ENCODE data around the gene SLC22A5.
A peak's percentile ranks its signal among the peaks of the same experiment; 100 is the strongest.

SLC22A5 gene

DNA sequence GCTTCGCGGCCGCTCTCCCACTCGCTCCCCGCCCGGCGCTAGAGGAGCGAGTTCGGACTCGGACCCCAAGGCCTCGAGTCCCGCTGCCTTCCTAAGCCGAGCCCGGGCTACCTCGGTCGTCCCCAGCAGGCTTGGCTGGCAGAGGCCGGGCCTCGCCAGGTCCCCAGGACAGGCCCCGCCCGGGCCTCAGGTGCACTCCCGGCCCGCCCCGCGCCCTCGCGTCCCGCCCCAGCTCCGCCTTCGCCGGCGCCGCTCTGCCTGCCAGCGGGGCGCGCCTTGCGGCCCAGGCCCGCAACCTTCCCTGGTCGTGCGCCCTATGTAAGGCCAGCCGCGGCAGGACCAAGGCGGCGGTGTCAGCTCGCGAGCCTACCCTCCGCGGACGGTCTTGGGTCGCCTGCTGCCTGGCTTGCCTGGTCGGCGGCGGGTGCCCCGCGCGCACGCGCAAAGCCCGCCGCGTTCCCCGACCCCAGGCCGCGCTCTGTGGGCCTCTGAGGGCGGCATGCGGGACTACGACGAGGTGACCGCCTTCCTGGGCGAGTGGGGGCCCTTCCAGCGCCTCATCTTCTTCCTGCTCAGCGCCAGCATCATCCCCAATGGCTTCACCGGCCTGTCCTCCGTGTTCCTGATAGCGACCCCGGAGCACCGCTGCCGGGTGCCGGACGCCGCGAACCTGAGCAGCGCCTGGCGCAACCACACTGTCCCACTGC, at the start of gene SLC22A5:
TSS of gene SLC22A5 (plus strand) at position 237 of the 707 bp plus-strand sequence. CDS start at position 500, 263 bp downstream.
- DNase-seq, result peak; percentile 70

DNA sequence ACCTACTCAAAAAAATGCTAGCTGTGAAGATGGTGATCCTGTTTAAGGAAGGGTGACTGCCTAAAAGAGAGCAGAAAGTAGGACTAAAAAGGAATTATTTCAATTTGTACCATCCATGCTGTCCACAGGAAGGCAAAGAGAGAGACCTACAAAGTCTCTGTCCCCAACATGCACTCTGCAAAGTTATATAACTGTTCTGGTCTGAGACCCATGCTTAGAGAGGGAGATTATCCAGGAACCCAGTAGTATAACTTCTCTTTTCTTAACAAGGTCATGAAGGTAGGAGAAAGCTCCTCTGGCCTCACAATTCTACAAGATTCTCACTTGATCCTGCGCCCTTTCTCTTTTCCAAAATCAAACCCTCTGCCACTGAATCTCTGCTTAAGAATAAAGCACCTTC, 49.5 kb upstream of the SLC22A5 start:
- no peak for DNase-seq

DNA sequence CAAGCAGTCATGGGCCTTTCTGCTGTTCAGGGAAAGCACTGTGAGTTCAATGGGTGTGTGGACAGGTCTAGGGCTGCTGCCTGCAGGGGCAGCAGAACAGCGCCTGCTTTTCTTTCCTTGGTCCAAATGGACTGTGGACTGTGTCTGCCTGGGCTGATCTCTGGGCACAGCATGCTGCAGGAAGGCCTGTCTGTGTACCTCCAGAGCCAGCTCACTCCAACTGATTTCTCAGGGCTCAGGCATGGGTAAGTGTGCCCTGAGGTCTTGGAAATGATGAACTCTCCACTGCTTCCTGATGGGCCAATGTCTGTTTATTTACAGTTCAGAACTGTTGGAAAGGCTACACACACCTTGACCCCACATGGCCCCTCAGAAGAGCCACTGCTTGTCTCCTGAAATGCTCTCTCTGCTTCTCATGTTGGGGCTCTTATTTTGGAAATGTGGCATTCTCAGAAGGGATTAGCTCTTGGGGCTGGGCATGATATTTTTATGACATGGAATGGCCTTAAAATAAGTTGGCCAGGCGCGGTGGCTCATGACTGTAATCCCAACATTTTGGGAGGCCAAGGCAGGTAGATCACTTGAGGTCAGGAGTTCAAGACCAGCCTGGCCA, 48.3 kb upstream of the SLC22A5 start:
- no peak for DNase-seq

DNA sequence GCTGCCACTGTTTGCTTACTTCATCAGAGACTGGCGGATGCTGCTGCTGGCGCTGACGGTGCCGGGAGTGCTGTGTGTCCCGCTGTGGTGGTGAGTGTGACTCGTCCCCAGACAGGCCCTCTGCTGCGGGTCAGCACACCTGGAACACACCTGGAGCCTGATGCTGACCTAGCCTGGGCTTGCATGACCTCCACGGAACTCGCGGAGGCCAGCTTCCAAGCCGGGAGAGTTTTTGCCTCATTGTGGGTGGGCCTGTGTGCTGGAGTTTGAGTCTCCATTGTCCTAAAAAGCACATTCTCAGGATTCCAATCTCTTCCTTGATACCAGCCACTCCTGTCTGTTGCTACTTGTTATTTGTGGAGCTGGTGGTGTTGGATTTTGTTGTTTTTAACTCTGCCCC, 47.2 kb upstream of the SLC22A5 start:
- DNase-seq, result no peak

DNA sequence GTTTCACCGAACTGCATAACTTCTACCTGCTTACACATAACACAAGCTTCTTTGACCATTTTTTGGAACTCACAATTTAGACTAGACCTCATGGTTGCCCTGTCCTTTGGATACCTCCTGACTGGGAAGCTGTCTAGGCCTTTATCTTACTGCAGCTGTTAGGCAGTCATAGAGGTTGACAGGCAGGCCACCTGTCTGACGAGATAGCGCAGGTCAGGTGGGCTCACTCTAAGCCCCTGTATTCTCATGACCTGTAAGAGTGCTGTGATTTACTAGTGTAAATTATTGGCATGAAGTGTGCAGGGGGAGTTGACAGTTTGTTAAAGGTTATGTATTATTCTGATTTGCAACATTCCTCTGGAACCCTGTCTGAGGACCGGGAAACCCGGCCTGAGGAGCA, 46.3 kb upstream of the SLC22A5 start:
- DNase-seq, result no peak

DNA sequence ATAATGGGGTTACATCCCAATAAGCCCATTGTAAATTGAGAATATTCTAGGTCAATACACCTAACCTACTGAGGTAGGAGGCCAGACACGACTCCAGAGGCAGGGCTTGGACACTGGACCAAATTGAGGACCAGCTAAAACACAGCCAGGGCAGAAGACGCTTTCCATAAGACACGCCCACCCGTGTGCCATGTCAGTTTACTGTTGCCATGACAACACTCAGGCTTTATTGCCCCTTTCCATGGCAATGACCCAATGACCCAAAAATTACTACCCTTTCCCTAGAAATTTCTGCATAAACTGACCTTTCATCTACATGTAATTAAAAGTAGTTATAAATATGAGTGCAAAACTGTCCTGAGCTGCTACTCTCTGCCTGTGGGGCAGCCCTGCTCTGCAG, 43.8 kb upstream of the SLC22A5 start:
- DNase-seq, result no peak

DNA sequence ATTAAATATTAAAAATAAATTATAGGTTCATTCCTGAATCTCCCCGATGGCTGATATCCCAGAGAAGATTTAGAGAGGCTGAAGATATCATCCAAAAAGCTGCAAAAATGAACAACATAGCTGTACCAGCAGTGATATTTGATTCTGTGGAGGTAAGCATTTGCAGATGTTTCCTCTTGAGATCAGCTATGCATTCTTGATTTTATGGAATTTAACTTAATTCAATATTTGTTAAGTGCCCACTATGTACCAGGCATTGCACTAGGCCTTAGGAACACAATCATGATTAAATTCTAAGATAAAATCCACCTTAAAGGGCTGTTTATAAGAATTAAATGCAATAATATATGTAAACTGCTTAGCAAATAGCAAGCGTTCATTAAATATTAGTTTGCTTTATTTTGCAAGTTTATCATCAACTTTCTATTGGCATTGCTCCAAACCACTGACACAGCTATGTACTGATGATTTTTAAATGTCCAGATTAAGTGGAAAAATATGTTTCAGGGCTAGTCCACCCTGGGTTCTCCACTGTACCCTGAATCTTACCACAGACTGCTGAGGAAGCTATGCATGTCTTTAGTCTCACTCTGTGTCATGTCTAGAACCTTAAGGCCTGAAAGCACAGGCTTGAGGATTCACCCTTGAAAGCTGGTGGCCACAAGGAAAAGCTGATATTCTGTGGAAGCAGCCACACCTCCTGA, 42.1 kb upstream of the SLC22A5 start:
- DNase-seq, result no peak

DNA sequence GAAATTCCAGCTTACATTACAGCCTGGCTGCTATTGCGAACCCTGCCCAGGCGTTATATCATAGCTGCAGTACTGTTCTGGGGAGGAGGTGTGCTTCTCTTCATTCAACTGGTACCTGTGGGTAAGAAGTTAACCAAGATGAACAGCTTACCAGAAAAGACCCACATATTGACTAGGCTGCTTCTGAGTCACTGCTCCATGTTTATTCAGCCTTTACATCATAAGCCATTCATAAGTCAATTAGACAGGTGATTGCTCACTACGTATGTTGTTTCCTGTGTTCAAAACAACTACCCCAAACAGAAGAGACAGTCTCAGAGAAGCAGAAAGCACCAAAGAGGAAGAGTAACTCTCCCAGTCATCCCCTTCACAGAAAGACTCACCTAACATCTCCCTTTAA, 34.7 kb upstream of the SLC22A5 start:
- no peak for DNase-seq

DNA sequence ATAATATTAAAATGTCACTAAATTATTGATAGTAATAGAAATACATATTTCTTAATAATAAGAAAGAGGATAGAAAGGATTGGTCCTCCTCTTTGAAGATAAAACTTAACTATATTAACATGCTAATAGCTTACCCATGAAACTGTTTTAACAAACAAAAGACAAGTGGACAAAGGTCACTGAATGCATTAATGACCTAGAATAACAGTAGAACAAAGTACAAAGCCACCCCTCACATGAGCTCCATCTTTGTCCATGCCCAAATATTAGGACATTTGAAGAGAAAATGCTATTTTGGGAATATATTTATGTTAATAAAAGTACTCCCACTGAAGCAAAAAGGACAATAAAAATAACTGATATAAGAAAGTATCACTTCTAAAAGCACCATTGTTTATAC, 34.1 kb upstream of the SLC22A5 start:
- no peak for DNase-seq

DNA sequence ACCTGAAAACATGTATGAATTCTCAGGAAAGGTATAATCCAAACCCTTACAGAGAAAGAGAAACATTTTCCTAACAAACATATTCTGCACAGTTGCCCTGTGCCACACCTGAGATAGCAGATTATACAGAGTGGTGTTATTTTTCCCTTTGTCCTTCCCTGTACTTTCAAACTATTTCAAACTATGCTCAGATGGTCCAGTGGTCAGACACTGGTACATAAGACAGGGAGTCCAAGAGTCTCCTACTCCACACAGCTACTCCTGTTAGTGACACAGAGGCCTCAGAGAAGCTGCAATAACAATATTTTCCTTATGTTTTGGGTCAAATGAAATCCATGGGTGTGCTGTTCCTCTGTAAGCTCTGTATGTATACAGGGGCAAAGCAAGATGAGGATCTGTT, 30.0 kb upstream of the SLC22A5 start:
- DNase-seq, result no peak

DNA sequence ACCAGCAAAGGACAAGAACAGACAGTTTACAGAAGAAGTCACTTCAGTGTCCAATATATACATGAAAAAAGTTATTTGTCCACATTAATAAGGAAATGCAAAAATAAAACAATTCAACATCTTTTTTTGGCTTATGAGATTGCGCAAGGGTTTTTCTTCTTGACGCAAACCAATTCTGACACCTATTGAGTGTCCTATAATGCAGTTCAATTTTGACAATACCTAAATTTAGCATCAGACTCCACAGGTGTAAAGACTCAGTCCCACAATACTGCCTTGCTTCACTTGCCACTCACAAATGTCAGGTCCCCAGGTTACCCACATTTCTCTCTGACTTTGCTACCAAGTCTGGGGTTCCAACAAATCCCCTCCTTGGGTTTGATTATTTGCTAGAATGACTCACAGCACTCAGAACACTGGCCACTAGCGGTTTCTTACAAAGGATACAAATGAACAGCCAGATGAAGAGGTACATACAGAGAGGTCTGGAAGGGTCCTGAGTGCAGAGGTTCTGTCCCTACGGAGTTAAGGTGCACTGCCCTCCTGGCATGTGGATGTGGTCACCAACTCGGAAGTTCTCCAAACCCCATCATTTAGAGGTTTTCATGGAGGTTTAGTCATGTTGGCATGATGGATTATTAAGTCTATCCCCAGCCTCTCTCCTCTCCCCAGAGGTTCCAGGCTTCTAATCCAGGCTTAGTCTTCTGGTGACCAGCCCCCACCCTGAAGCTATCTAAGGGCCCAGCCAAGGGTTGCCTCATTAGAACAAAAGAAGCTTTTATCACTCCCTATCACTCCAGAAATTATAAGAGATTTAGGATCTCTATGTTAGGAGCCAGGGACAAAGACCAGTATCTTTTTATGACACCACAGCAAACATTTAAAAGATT, 27.0 kb upstream of the SLC22A5 start:
- no peak for DNase-seq

DNA sequence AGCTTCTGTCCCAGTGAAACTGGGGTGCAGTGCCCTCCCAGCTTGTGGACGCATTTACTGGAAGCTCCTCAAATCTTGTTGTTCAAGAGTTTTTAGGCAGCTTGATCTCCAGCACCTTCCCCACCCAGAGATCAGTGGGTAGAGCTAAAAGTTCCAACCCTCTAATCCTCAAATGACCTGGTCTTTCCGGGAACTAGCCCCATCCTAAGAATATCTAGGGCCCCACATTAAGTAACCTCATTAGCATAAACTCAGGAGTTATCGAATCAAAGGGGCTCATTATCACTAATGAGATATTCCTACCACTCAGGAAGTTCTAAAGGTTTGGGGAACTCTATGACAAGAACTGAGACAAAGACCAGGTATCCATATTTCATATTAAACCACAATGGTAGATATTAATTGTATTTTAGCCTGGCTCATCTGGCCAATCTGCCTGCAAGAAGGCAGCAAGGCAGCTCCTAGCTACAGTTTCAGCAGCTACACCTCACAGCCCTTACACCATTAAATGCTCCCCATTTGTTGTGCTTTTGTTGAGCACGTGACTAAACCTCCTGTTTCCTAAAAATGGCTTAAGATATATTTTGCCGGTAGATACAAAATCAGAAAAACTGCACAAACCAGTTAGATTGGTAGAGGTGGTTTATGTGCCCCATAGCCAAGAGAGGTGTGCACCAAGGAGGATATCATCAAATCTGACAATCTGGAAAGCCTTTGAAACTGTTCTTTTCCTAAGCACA, 24.6 kb upstream of the SLC22A5 start:
- DNase-seq, result no peak

DNA sequence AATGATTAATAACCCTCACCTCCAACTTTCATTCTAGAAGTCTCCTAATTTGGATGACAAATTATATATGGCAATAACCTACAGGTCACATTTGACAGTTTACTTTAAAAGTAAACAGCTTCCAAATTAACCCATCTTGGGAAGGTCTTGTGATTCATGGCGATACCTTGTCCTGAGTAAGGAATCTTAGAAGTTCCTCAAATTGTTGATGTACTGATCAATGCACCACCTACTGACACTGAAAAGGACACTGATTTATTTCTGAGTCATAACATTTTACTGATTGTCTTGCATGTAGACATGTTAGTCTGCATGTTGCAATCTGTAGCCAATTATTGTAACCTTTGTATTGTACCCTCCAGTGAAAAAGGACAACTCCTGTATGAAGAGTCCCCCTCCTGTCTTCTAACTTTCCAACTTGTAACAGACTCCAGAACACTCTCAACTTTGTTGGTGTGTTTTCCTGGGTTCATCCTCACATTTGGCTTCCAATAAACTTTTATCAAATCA, 16.0 kb upstream of the SLC22A5 start:
- no peak for DNase-seq

DNA sequence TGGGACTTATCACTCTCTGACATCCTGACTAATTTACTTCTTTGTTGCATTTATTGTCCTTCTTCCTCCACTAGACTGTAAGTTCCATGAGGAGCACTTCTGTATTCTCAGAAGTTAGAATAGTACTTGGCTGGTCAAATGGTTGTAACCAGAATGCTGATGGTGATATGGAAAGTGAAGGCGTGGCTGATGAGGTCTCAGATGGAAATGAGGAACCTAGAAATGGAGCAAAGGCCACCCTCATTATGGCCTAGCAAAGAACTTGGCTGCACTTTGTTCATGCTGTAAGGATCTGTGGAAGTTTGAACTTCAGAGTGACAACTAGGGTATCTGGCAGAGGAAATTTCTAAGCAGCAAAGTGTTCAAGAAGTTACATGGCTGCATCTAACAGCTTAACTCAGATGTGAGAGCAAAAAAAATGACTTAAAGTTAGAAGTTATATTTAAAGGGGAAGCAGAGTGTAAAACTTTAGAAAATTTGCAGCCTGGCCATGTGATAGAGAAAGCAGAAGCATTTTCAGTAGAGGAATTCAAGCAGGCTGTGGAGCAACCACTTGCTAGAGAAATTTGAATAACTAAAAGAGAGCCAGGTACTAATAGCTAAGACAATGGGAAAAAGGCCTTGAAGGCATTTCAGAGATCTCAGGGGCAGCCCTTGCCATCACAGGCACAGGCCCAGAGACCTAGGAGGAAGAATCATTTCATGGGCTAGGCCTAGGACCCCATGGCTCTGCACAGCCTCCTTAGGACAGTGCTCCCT, 14.9 kb upstream of the SLC22A5 start:
- no peak for DNase-seq

DNA sequence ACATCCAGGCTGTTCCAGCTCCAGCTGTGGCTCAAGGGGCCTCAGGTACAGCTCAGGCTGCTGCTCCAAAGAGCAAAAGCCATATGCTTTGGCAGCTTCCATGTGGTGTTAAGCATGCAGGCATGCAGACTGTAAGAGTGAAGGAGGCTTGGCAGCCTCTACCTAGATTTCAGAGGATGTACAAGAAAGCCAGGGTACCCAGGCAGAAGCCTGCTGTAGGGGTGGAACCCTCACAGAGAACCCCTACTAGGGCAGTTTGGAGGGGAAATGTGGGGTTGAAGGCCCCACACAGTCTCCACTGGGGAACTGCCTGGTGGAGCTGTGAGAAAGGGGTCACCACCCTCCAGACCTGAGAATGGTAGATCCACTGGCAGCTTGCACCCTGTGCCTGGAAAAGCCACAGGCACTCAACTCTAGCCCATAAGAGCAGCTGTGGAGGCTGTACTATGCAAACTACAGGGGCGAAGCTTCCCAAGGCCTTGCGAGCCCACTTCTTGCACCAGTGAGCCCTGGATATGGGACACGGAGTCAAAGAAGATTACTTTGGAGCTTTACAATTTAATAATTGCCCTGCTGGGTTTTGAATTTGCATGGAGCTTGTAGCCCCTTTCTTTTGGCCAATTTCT, 14.3 kb upstream of the SLC22A5 start:
- DNase-seq, result no peak

DNA sequence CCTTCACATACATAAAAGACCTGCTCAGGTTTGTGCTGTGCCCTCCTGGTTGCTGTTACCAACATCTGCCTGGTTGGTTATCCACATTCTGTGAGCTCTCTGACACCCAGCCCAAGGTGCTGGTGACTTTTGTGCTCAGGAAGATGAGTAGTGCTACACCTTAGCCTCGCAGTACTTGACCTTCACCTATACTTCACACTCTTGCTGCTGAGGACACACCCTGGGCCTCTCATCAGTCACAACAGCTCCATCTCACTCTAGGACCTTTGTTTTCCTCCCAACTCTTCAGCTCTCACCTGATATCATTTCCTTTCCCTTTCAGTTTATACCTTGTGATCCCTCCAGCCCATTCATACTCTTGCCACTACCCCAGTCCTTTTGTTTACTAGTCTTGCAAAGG, 10.7 kb upstream of the SLC22A5 start:
- no peak for DNase-seq

DNA sequence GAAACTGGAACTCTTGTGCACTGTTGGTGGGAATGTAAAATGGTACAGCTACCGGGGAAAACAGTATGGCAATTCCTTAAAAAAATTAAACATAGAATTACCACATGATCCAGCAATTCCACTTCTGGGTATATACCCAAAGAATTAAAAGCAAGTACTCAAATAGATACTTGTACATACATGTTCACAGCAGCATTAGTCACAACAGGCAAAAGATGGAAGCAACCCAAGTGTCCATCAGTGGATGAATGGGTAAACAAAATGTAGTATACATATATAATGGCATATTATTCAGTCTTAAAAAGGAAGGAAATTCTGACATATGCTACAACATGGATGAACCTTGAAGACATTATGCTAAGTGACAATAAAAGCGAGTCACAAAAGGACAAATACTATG, 7.4 kb upstream of the SLC22A5 start:
- DNase-seq, result no peak

DNA sequence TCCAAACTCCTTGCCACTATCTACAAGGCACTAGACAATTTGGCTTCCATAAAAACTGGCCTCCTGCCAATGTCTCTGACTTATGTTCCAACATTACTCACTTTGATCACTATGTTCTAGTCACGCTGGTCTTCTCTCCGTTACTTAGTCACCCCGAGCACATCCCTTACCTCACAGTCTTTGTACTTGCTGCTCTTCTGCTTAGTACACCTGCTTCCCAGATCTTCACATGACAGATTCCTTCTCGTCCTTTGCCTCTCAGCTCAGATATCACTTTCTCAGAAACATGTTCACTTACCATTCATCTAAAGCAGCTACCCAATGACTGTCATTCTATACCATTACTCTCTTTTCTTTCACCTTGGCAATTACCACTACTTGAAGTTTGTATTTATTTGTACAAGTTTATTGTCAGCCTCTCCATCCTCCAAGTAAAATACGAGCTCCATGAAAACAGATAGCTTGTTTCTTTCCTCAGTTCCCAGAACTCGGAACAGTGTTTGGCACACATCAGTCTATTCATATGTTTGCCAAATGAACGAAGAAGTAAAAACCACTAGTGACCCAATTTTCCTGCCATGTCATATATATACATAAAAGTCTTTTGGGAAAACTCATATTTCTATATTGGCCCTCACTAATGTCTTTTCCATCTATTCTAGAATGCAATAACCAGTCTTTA, 5.9 kb upstream of the SLC22A5 start:
- DNase-seq, result no peak

DNA sequence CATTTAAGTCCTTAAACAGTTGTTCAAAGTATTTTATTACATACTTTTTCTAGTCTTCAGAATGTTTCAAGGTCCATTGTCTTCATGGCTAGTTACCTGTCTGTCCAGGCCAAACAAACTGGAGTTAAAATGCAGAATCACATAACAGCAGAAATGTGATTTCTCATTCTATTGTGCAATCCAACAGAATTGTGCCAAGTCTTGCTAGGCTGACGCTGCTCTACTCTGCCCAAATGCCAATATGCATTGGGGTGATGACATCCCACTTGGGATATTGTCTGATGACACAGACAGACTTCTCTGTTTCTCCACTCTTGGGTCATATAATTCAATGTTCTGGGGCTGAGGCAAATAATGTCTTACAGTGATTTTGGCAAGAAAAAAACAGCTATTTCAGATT, 5.2 kb upstream of the SLC22A5 start:
- no peak for DNase-seq

DNA sequence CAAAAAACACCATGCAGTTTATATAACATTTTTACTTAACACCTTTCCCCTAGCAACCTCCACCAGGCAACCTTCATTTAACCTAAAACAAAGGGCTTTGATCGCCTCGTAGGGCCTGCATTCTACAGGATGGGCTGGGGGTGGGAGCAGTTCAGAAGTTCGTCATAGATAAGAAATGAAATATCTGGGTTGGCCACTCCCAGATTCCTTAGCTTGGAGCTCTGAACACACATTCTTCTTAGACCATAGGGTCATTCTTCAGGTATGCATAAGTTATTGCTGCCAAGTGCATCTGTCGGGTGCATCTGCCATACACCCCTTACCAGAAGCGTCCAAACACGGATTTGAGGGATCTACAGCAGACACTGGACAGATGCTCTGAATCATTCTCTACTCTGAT, 4.3 kb upstream of the SLC22A5 start:
- no peak for DNase-seq

Data from femur (tissue), 1 donor.